ENCODE results near the gene HELZ2. TPM values are rescaled to one million over a fixed set of nuclear protein-coding genes. Genes with fewer than 3 reads are reported as not detected.

Gene HELZ2
- total RNA-seq, 4 donors from 2014 or later, result 16.3 to 33.7 (median 24.7) TPM

- H3K27ac ChIP-seq, result no peak overlapping the region
- 66 to 77% methylated on average over 13 to 14 of the region's 14 CpGs for WGBS, 2 donors
- peaks cover 0 to 51% (median 10%) of the 10 kb centered on the region in 4 donors for H3K4me1 ChIP-seq
- H3K9me3 ChIP-seq, result no peaks in the 10 kb centered on the region
- TF ChIP-seq, protein P1, sequence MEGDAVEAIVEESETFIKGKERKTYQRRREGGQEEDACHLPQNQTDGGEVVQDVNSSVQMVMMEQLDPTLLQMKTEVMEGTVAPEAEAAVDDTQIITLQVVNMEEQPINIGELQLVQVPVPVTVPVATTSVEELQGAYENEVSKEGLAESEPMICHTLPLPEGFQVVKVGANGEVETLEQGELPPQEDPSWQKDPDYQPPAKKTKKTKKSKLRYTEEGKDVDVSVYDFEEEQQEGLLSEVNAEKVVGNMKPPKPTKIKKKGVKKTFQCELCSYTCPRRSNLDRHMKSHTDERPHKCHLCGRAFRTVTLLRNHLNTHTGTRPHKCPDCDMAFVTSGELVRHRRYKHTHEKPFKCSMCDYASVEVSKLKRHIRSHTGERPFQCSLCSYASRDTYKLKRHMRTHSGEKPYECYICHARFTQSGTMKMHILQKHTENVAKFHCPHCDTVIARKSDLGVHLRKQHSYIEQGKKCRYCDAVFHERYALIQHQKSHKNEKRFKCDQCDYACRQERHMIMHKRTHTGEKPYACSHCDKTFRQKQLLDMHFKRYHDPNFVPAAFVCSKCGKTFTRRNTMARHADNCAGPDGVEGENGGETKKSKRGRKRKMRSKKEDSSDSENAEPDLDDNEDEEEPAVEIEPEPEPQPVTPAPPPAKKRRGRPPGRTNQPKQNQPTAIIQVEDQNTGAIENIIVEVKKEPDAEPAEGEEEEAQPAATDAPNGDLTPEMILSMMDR (IDR thresholded peaks at IDR 0.05), result no peak
- TF ChIP-seq POLR2A (IDR thresholded peaks at IDR 0.05) (no peak), EP300 (IDR thresholded peaks at IDR 0.05) (no peak)
- no peak overlapping the region for H3K4me3 ChIP-seq
- H3K36me3 ChIP-seq, result no peaks in the 10 kb centered on the region
- peaks cover 0 to 26% of the 10 kb centered on the region in 2 donors for H3K27me3 ChIP-seq
- no peak for DNase-seq (ENCODE audit: low spot score in 2 of 2)
These were observed 40.7 kb downstream of the HELZ2 start for GRCh38 chr20:63533388-63533787.

DNA sequence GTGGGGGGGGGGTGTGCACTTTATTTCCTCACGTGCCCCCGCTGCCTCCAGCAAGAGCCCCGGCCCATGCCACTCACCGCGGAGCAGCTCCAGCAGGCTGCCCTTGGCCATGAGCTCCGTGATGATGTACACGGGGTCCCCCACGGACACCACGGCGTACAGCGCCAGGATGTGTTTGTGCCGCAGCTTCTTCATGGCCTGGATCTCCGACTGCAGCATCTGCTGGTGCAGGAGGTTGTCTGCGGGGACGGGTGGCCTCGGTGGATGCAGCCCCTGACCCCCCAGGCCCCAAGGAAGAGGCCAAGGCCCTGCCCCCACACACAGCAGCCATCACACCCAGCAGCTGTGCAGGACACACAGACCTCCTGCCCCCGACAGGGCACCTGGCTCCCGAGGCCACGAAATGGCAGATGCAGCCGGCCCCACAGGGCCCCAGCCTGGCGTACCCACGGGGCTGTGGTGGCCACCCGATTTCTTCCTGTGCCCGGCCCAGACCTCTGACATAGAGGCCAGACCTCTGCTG, 41.5 kb downstream of the HELZ2 start:
- Histone ChIP-seq H3K4me1 (peaks cover 0 to 42% (median 7%) of the 10 kb centered on the region in 4 donors), H3K36me3 (no peaks in the 10 kb centered on the region), H3K27me3 (peaks cover 0 to 26% of the 10 kb centered on the region in 2 donors), H3K27ac (no peak overlapping the region), H3K4me3 (no peak overlapping the region), H3K9me3 (no peaks in the 10 kb centered on the region)
- WGBS, 2 donors, result 71 to 74% methylated on average over 17 to 24 of the region's 24 CpGs
- TF ChIP-seq, protein P1 (IDR thresholded peaks at IDR 0.05), result no peak
- no peak for TF ChIP-seq EP300 (IDR thresholded peaks at IDR 0.05)
- no peak for TF ChIP-seq POLR2A (IDR thresholded peaks at IDR 0.05)
- no peak for DNase-seq (ENCODE audit: low spot score in 2 of 2)

- H3K4me1 ChIP-seq, result peaks cover 0 to 36% (median 4%) of the 10 kb centered on the region in 4 donors
- WGBS, 2 donors, result 73 to 76% methylated on average over 15 to 27 of the region's 27 CpGs
- peaks cover 0 to 23% of the 10 kb centered on the region in 2 donors for H3K27me3 ChIP-seq
- no peak for TF ChIP-seq POLR2A (IDR thresholded peaks at IDR 0.05)
- TF ChIP-seq, protein P1 (IDR thresholded peaks at IDR 0.05), result no peak
- TF ChIP-seq EP300 (IDR thresholded peaks at IDR 0.05), result no peak
- no peaks in the 10 kb centered on the region for H3K36me3 ChIP-seq
- no peak overlapping the region for H3K27ac ChIP-seq
- no peak for DNase-seq (ENCODE audit: low spot score in 2 of 2)
- H3K9me3 ChIP-seq, result no peaks in the 10 kb centered on the region
- no peak overlapping the region for H3K4me3 ChIP-seq
These were observed 42.2 kb downstream of the HELZ2 start for GRCh38 chr20:63531686-63532448.

DNA sequence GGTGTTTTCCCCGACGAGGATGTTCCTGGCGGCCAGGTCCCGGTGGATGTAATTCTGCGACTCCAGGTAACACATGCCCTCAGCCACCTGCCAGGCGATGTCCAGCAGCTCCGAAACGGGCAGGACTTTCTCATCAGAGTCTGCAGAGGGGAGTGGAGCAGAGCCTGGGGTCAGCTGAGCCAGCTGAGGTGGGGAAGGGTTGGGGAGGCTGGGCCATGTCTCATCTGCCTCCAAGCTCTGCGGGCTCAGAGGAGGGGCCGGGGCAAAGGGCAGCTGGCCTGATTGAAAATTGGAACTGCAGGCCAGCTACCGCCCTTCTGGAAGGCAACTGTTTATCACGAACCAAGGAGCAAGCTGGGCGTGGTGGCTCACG, 43.3 kb downstream of the HELZ2 start:
- Histone ChIP-seq H3K4me1 (peaks cover 0 to 27% (median 2%) of the 10 kb centered on the region in 4 donors), H3K27me3 (peaks cover 0 to 15% of the 10 kb centered on the region in 2 donors), H3K4me3 (no peak overlapping the region), H3K36me3 (no peaks in the 10 kb centered on the region), H3K9me3 (no peaks in the 10 kb centered on the region), H3K27ac (no peak overlapping the region)
- WGBS, 2 donors, result 67 to 70% methylated on average over 12 to 13 of the region's 14 CpGs
- no peak for TF ChIP-seq EP300 (IDR thresholded peaks at IDR 0.05)
- TF ChIP-seq, protein P1 (IDR thresholded peaks at IDR 0.05), result no peak
- no peak for TF ChIP-seq POLR2A (IDR thresholded peaks at IDR 0.05)
- no peak for DNase-seq (ENCODE audit: low spot score in 2 of 2)
